T-helper 2 cell (primary cell): Measurements from ENCODE around the gene MT1HL1.
"Not testable (repeated sequence)": the region's sequence is repeated elsewhere in the genome, so short reads cannot be mapped to it uniquely, and the experiment has no call there.

Experiments used
- DNase-seq, 5 experiments: peaks; one replicate each; pipeline versions ENCODE4 v3.0.0 to v3.0.0-alpha.2; 2012 to 2022

The MT1HL1 gene

GRCh38 chr1:237016626-237017025, 12.4 kb upstream of the MT1HL1 start:
- DNase-seq = no peak

GRCh38 chr1:237013608-237014007, 9.4 kb upstream of the MT1HL1 start:
- DNase-seq = no peak

- DNase-seq = no peak
Measured at GRCh38 chr1:237012788-237013383, 8.6 kb upstream of the MT1HL1 start.

GRCh38 chr1:237012361-237012760, 8.1 kb upstream of the MT1HL1 start:
- DNase-seq = no peak

GRCh38 chr1:237011432-237011831, 7.2 kb upstream of the MT1HL1 start:
- DNase-seq = no peak

GRCh38 chr1:237009611-237010010, 5.4 kb upstream of the MT1HL1 start:
- no peak for DNase-seq

GRCh38 chr1:237007147-237007881, 3.1 kb upstream of the MT1HL1 start:
- DNase-seq = no peak

GRCh38 chr1:237005674-237006073, 1.4 kb upstream of the MT1HL1 start:
- no peak for DNase-seq

- DNase-seq = no peak
Measured at GRCh38 chr1:237003516-237003915, 725 bp downstream of the MT1HL1 start.

GRCh38 chr1:237000191-237000590, 4.0 kb downstream of the MT1HL1 start:
- DNase-seq = no peak

GRCh38 chr1:236998546-236998945, 5.7 kb downstream of the MT1HL1 start:
- DNase-seq = no peak

GRCh38 chr1:236997882-236998281, 6.4 kb downstream of the MT1HL1 start:
- DNase-seq = no peak

- DNase-seq = no peak
Measured at GRCh38 chr1:236997361-236997760, 6.9 kb downstream of the MT1HL1 start.

- DNase-seq = no peak
Measured at GRCh38 chr1:236994450-236994849, 9.8 kb downstream of the MT1HL1 start.

- no peak for DNase-seq
Measured at GRCh38 chr1:236992449-236992848, 11.8 kb downstream of the MT1HL1 start.

GRCh38 chr1:236990052-236990445, 14.2 kb downstream of the MT1HL1 start:
- DNase-seq = peak in 1 of 5 experiments; percentile 9

GRCh38 chr1:236989290-236990051, 14.8 kb downstream of the MT1HL1 start:
- DNase-seq = no peak

GRCh38 chr1:236983818-236984217, 20.4 kb downstream of the MT1HL1 start:
- no peak for DNase-seq

- no peak for DNase-seq
Measured at GRCh38 chr1:236982380-236982779, 21.9 kb downstream of the MT1HL1 start.

- DNase-seq = not testable (repeated sequence)
Measured at GRCh38 chr1:236981431-236981830, 22.8 kb downstream of the MT1HL1 start.

GRCh38 chr1:236980673-236981072, 23.6 kb downstream of the MT1HL1 start:
- no peak for DNase-seq

GRCh38 chr1:236979149-236979900, 24.9 kb downstream of the MT1HL1 start:
- no peak for DNase-seq

GRCh38 chr1:236978740-236979139, 25.5 kb downstream of the MT1HL1 start:
- DNase-seq = no peak
